ENCODE measurements around the gene ELFN2.

The ELFN2 gene

DNA sequence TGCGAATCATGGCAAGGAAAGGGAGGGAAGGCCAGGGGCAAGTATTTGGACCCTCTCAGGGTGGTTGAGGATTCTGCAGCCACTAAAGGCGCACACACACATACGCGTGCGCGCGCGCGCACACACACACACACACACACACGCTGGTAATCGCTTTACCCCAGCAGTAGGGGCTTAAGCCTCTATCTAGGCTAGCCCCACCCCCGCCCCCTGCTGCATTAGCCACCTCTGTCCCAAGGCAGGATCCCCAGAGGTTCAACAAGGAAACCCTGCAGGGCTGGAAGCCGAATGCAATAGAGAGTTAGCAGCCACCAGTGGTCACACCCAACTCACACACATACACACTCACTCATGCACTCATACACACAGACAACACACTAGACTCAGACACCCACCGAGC, 28.6 kb upstream of the ELFN2 start:
- DNase-seq (ENCODE audit: low read depth in 2 of 2), result no peak

DNA sequence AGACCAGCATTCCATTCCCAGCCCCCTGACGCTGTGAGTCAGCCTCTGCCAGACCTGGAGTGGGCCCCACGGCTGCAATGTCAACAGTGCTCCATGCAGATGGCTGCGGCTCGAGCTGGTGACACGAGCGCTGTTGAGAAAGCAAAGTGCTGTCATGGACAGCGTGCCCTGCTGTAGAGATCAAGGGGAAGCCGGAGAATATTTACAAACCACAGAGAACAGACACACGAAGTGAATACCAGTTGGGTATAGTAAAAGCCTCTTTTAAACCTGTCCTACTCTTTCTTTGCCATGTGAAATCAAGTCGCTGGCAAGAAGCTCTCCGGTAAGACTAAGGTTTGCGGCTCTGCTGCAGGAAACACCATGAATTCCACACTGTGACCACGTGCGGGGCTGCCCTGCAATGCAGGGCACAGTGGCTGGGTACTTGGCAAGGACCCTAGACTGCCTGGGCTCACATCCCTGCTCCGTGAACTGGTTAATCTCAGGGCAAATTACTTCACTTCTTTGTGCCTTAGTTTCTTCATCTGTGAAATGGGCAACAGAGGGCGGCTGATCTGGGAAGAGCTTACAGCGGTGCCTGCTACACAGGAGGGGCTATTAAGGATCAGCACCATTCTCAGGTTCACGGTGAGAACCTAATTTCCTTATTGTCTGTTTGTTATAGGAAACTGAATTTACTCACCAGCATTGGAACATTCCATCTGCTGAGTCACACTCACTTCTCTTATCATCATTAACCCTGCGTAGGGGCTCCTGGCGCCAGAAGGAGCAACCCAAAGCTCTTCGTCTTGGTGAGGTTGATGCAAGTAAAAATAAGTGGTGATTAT, 27.8 kb upstream of the ELFN2 start:
- DNase-seq (ENCODE audit: low read depth in 2 of 2), result no peak

DNA sequence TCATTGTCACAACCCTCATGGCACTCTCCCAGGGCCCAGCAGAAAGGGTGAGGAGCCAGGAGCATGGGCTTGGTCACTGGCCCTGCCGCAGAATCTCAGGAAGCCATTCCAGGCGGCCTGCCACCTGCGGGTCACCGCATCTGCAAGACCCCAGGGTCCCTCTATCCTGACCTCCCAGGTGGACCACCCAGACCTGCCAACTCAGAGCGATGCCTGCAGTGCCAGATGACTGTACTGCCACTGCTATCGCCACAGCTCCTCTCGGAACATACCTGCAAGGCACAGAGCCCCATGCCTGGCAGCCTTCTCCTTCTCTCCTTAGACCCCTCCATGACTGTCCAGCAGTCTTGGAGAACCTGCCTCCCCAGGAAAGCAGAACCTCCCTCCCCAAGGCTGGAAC, 26.4 kb upstream of the ELFN2 start:
- DNase-seq (ENCODE audit: low read depth in 2 of 2), result no peak

DNA sequence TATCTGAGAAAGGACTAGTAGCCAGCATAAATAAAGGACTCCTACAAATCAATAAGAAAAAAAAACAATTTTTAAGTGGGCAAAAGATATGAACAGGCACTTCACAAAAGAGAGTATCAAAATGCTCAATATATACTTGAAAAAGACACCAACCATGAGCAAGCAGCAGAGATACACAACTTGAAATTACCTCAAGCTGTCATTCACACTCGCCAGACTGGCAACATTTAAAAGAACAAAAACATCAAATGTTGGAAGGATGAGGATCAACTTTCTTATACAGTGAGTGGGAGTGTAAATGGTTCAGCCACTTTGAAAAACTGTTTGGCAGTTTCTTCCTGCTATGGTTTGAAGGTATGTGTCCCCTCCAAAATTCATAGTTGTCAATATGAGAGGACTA, 23.9 kb upstream of the ELFN2 start:
- no peak for DNase-seq (ENCODE audit: low read depth in 2 of 2)

DNA sequence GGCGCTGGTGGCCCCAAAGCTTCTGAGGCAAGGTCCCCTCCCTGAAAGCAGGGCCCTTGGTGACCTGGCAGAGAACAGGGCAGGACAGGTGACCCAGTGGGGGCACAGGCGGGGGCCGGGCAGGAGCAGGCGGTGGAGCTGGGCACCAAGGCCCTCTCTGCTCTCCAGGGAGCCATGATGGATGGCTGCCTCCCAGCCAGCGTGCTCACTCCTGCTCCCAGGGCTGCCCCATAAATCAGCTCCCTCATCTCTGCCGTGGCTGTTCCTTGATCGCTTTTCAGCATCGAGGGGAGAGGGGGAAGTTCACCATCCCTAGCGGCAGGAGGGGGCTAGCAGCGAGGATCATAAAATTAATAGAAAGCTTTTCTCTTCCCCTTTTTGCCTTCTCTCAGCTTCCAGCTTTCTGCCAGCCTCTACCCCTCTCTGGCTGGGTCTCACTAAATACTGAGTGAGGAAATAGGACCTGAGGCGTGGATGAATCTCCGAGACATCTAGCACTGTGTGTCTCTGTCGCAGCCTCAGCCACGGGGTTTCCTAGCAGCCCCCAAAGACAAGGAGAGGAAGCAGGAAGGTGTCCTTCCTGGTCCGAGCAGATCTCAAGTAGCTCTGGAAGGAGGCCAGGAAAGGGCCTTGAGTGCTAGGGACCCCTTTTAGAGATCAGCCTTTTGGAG, 22.2 kb upstream of the ELFN2 start:
- DNase-seq (ENCODE audit: low read depth in 2 of 2), result no peak

DNA sequence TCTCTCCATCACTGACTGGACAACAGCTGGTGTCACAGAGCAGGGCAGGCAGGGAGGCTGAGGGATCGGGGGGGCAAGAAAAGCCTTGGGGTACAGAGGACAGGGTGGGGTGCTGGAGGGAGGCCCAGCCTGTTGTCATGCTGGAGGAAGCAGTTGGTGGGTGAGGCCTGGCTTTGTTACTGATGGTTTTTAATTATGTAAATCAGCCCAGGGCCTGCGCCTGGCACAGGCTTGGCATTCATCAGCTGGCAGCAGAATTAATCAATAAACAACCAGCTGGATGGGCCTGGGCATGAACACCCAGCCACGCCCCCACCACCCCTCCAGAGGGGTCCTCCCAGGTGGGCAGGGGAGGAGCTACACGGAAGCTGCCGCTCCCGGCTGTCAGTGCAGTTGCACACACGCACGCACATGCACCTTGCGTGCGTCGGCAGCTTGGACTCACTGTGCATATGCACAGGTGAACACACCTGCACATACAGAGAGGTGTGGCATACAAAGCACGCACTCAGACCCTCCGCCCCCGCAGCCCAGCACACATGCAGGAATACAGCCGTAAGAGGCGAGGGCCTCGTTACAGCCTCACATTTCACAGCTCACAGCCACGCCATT, 21.3 kb upstream of the ELFN2 start:
- no peak for DNase-seq (ENCODE audit: low read depth in 2 of 2)

DNA sequence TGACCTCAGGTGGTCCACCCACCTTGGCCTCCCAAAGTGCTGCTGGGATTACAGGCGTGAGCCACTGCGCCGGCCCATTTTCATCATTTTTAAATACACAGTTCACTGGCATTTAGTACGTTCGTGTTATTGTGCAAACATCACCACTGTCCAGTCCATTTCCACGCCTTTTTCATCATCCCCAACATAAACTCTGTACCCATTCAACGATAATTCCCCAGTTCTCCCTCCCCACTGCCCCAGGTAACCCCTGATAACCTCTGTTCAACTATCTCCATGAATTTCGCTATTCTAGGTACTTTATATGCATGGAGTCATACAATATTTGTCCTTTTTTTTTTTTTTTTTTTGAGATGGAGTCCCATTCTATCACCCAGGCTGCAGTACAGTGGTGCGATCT, 18.2 kb upstream of the ELFN2 start:
- no peak for DNase-seq (ENCODE audit: low read depth in 2 of 2)

DNA sequence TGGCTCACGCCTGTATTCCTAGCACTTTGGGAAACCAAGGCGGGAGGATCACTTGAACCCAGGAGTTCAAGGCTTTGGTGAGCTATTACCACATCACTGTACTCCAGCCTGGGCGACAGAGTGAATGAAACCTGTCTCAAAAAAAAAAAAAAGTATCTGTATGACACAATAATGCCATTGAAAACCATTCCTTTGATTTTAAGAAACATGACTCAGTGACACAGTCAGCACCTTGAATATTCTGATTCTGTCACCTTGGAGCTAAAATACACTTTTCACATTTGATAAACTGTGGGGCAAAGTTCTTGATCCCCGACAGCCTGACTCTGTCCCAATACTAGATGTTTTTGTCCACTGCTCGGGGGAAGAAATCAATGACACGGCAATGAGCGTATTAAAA, 16.7 kb upstream of the ELFN2 start:
- DNase-seq (ENCODE audit: low read depth in 2 of 2), result no peak

DNA sequence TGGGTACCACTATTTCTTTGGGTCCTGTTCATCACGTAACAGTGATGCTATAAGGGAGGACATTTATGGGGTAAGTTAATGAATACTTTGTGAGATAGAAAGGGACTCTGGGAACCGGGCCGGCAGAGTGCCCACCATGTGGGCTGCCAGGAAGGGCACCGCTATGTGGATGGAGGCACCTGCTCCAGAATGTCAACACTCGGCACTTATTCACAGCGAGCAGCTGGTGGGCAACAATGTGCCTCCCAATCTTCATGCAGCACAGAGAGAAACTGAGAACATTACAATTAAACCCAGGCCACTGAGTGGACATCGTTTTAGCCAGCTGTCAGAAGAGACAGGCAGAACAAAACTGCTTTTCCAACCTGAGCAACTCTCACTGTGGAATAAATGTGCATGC, 15.8 kb upstream of the ELFN2 start:
- no peak for DNase-seq (ENCODE audit: low read depth in 2 of 2)

DNA sequence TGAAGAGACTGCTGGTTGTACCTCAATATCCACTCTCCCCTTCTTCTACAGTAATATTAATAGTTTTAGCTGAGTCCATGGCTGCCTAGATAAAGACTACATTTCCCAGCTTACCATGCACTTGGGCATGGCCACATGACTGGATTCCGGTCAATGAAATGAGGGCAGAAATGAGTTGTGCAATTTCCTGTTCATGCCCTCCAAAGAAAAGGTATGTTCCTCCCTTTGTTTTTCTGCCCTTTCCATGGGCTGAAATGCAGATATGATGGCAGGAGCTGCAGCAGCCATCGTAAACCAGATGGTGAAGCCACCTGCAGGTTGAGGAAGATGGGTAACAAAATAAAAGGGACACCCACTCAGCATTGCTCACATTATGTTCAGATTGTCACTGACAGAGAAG, 15.3 kb upstream of the ELFN2 start:
- DNase-seq (ENCODE audit: low read depth in 2 of 2), result no peak

DNA sequence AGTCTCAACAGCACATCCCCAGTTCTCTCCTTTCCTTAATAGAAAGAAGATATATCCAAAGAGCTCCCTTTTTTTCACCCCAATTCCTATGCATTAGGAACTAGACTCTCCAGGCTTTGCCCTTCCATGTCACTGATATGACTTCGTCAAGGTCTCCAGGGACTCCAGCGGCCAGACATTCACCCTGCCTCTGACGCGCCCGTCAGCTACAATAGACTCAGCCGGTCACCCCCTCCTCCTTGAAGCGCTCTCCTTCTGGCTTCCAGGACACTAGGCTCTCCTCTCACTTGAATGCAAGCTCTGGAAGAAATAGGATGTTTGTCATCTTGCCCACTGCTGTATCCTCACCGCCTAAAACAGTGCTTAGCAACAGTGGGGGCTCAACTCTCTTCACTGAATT, 14.9 kb upstream of the ELFN2 start:
- DNase-seq (ENCODE audit: low read depth in 2 of 2), result no peak

DNA sequence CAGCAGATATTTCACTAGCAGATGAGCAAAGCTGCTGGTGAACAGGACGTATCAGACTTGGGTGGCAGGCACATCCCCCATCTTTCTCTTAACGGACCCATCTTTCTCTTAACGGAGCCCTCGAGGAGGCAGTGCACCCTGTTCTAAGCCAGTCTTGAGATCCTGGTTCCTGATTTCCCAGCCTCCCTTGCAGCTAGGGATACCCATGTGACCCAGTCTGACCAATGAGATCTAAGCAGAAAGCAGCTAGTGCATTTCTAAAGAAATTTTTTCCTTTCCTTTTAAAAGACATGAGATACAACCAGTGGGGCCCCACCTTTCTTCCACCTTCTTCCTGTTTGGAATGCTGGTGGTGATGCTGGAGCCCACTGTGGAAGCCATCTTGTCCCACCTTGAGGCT, 13.6 kb upstream of the ELFN2 start:
- no peak for DNase-seq (ENCODE audit: low read depth in 2 of 2)

DNA sequence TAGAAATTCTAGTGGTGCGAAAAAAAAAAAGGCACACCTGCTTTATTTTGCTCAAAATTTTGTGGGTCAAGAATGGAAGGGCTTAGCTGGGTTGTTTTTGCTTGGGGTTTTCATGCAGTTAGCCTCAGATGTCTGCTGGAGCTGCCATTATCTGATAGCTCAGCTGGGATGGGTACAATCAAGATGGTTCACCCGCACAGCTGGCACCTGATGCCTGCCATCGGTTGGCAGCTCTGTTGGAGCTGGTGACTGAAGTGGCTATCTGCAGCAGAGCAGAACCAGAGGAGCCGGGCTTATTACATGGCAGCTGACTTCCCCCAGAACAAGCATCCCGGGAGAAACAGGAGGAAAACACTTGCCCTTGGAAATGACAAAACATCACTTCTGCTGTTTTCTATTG, 12.1 kb upstream of the ELFN2 start:
- DNase-seq (ENCODE audit: low read depth in 2 of 2), result no peak

DNA sequence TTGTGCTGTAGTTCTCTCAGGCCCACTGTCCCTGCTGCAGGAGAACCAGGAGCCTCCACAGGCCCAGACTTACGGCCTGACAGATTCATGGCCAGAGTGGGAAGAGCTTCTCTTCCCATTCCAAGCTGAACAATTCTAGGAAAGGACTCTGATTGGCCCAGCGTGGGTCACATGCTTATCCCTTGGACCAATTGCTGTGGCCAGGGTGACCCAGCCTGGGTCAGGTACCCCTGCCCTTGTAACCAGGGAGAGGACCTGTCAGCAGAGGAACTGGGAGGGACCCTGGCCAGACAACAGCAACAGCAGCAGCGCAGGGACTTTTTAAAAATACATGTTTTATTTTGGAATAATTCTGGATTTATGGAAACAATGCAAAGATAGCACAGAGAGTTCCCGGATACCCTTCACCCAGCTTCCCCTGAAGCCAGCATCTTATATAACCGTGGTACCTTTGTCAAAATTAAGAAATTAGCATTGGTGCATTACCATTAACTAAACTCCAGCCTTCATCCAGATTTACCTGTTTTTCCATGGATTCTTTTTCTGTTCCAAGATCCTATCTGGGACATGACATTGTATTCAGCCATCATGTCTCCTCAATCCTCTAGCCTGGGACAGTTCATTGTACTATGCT, 8.8 kb upstream of the ELFN2 start:
- no peak for DNase-seq (ENCODE audit: low read depth in 2 of 2)

DNA sequence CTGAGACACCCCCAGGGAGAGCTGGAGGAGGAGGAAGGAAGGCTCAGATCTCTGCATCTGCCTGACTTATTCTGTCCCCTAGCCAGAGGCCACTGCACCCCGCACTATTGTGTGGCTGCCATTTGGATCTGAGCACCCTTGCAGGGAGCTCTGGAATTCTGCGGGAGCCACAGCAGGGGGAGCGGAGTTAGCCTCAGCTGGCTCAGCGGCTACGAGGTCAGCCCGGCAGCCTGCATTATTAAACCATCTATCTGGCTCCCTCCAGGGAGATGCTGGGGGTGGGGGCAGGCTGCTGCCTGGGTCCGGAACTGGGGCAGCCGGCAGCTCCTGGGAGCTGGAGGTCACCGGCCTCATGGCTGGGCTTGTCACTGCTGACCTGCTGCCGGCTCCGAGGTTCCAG, 6.5 kb upstream of the ELFN2 start:
- DNase-seq (ENCODE audit: low read depth in 2 of 2), result no peak

DNA sequence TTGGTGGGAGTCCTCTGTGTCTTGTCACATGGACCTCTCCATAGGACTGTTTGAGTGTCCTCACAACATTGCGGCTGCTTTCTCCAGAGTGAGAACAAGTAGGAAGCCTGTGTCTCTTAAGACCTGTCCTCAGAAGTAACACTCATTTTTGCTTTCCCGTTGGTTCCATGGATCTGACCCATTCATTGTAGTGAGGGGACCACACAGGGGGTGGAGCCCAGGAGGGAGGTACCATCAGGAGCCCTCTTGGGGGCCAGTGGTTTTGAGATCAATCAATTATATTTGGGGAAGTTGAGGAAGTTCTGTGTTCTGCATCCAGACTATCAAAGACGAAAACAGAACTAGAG, 5.4 kb upstream of the ELFN2 start:
- no peak for DNase-seq (ENCODE audit: low read depth in 2 of 2)

DNA sequence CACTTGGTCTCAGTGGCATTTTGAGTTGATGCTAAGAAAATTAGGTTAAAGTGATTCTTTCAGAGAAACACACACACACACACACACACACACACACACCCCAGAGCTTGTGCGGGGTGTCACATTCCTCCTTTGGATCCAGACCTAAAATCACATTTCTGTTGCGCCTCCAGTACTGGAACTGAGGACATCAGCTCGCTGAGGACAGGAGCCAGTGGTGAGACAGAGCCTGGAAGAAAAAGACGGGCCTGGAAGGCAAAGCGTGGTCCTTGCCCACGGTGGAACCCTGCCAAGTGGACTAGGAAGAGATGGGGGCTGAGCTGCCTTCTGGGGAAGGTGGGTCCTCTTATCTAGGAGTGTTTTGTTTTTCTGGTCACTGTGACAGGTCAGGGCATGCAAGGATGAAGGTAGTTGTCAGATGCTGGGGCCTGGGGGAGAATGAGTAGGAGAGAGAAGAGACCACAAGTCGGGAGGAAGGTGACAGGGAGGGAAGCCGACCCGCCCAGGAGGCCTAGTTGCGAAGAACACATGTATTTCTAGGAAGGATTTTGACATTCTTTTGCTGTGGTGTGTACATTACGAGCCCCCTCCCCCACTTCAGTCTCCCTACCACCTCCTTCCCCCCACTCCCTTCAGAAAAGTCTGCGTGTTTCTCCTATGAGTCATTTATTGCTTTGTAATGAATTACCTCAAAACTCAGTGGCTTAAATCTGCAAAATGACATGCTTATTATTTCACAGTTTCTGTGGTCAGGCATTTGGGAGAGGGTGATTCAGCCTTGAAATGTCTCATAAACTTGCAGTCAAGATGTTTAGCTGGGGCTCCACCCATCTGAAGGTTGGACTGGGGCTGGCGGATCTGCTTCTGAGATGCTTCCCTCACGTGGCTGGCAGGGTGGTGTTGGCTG, 4.8 kb upstream of the ELFN2 start:
- no peak for DNase-seq (ENCODE audit: low read depth in 2 of 2)

DNA sequence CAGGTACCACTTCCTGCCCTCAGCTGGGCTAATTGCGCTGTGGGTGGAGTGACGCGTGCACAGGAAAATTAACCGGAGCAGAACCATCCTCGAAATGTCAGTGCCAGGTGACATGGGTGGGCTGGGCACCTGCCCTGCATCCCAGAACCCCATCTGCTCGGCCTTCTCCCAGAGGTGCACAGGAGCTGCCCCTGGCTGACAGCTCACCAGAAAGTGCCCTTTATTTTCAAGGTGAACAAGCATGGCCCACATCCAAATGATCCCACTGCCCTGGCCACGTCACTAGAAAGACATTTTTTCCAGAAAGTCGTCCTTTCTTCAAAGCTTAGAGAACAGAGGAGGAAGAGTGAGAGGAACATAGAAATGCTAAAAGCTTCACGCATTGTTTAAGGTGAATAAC, 4.1 kb upstream of the ELFN2 start:
- no peak for DNase-seq (ENCODE audit: low read depth in 2 of 2)

DNA sequence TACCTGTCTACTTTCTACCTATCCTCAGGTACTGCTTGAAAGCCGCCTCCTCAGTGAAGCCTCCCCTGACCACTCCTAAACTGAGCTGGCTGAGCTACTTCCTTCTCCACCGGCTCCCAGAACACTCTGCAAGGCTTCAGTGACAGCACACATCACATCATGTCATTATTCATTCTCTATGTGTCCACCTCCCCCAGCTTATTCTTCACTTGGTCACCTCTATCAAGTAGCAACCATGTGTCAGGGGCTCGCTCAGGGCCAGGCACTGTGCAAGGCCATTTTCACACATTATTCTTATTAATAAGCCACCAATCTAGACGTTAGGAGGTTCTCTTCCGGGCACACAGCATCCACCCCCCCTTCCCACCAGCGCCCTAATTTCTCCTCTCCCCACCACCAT, 3.7 kb upstream of the ELFN2 start:
- DNase-seq (ENCODE audit: low read depth in 2 of 2), result no peak

DNA sequence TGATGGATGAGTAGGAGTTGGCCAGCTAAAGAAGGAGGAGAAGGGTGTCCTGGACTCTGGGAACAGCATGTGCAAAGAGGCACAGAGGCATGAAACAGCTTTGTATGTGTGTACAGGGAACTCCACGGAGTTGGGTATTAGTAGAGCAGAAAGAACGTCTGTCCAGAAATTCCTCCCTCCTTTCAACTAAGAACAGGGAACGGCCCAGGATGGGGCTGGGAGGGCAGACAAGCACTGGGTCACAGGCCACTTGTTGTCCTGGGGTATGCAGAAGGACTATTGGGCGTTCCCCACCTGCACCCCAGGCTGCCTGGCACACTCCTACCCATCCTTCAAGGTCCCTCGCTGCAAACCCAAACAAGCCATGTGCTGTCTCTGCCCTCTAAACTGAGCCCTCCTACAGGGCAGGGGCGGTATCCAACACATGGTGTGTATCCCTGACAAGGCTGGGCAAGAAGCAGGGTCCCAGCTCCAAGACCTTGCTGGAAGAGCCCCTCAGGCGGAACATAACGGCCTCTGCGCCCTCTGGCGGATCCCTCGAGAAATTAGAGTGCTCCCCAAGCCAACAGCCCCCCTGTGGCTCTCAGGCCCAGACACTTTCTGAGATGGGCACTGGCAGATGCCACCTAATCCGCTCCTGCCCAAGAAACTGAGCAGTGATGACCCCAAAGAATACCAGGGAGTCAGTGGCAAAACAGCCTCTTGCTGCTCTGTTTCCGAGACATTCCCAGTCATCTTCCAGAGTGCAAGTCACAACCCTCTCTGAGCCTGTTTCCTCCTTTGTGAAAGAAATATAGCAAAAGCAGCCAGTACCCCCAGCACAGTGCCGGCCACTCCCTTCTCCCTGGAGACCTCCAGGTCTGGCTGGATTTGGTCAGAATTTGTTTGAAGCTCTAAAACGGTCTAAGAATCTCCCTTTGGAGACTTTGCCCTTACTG, 1.6 kb upstream of the ELFN2 start:
- DNase-seq (ENCODE audit: low read depth in 2 of 2), result peak; percentile 12 to 28
